ENCODE results near the gene MAG. TPM values are rescaled to one million over a fixed set of nuclear protein-coding genes. Genes with fewer than 3 reads are reported as not detected.

MAG gene
- total RNA-seq, 2 experiments from 2014 or later, result 0.26 TPM; not detected in 1

GRCh38 chr19:35303357-35303915, 11.5 kb downstream of the MAG start:
- no peak for ATAC-seq
- CTCF ChIA-PET, result interaction anchor here (1.2 kb wide), 1 partner anchor 259 kb away, joined by 3 read pairs; no protein-coding TSS in a partner anchor
- Mint-ChIP-seq H3K36me3 (no peaks in the 10 kb centered on the region), H3K27ac (no peak overlapping the region), H3K9me3 (ENCODE audit: low read depth) (no peaks in the 10 kb centered on the region), H3K4me3 (no peak overlapping the region), H3K27me3 (peaks cover 7% of the 10 kb centered on the region), H3K4me1 (no peaks in the 10 kb centered on the region)
- DNase-seq, result no peak

GRCh38 chr19:35304036-35304435, 12.1 kb downstream of the MAG start:
- H3K36me3 Mint-ChIP-seq, result no peaks in the 10 kb centered on the region
- no peaks in the 10 kb centered on the region for H3K4me1 Mint-ChIP-seq
- no peak for DNase-seq
- H3K27ac Mint-ChIP-seq, result no peak overlapping the region
- H3K9me3 Mint-ChIP-seq (ENCODE audit: low read depth), result no peaks in the 10 kb centered on the region
- H3K4me3 Mint-ChIP-seq, result no peak overlapping the region
- no peak for ATAC-seq
- H3K27me3 Mint-ChIP-seq, result peaks cover 11% of the 10 kb centered on the region
- CTCF ChIA-PET, result interaction anchor here (1.2 kb wide), 1 partner anchor 260 kb away, joined by 3 read pairs; no protein-coding TSS in a partner anchor

GRCh38 chr19:35305181-35305580, 13.2 kb downstream of the MAG start:
- DNase-seq (no peak), ATAC-seq (no peak)
- CTCF ChIA-PET, result no interaction called here
- peaks cover 11% of the 10 kb centered on the region for H3K27me3 Mint-ChIP-seq
- H3K27ac Mint-ChIP-seq, result no peak overlapping the region
- no peaks in the 10 kb centered on the region for H3K9me3 Mint-ChIP-seq (ENCODE audit: low read depth)
- H3K4me1 Mint-ChIP-seq, result no peaks in the 10 kb centered on the region
- H3K4me3 Mint-ChIP-seq, result no peak overlapping the region
- H3K36me3 Mint-ChIP-seq, result no peaks in the 10 kb centered on the region

GRCh38 chr19:35306473-35307246, 14.7 kb downstream of the MAG start:
- Mint-ChIP-seq H3K36me3 (no peaks in the 10 kb centered on the region), H3K4me3 (no peak overlapping the region), H3K27me3 (peaks cover 11% of the 10 kb centered on the region), H3K27ac (no peak overlapping the region), H3K9me3 (ENCODE audit: low read depth) (no peaks in the 10 kb centered on the region), H3K4me1 (no peaks in the 10 kb centered on the region)
- DNase-seq, result no peak
- no peak for ATAC-seq
- CTCF ChIA-PET, result interaction anchor here (1.6 kb wide), 1 partner anchor 47 kb away, joined by 3 read pairs; no protein-coding TSS in a partner anchor

GRCh38 chr19:35307931-35308330, 16.0 kb downstream of the MAG start:
- Mint-ChIP-seq H3K27ac (no peak overlapping the region), H3K4me3 (no peak overlapping the region), H3K36me3 (no peaks in the 10 kb centered on the region), H3K4me1 (no peaks in the 10 kb centered on the region), H3K27me3 (peaks cover 9% of the 10 kb centered on the region), H3K9me3 (ENCODE audit: low read depth) (no peaks in the 10 kb centered on the region)
- ATAC-seq (no peak), DNase-seq (no peak)
- CTCF ChIA-PET, result interaction anchor here (1.6 kb wide), 1 partner anchor 46 kb away, joined by 3 read pairs; no protein-coding TSS in a partner anchor

GRCh38 chr19:35308910-35309309, 16.9 kb downstream of the MAG start:
- ATAC-seq, result no peak
- H3K27ac Mint-ChIP-seq, result no peak overlapping the region
- CTCF ChIA-PET, result no interaction called here
- no peak overlapping the region for H3K4me3 Mint-ChIP-seq
- no peak for DNase-seq
- no peaks in the 10 kb centered on the region for H3K9me3 Mint-ChIP-seq (ENCODE audit: low read depth)
- H3K27me3 Mint-ChIP-seq, result peaks cover 9% of the 10 kb centered on the region
- H3K36me3 Mint-ChIP-seq, result no peaks in the 10 kb centered on the region
- no peaks in the 10 kb centered on the region for H3K4me1 Mint-ChIP-seq

- Mint-ChIP-seq H3K9me3 (ENCODE audit: low read depth) (no peaks in the 10 kb centered on the region), H3K4me3 (no peak overlapping the region), H3K27me3 (peaks cover 11% of the 10 kb centered on the region), H3K27ac (no peak overlapping the region), H3K36me3 (no peaks in the 10 kb centered on the region), H3K4me1 (no peaks in the 10 kb centered on the region)
- DNase-seq (no peak), ATAC-seq (no peak)
- CTCF ChIA-PET, result no interaction called here
Measured at GRCh38 chr19:35309481-35310279, 17.7 kb downstream of the MAG start.

GRCh38 chr19:35310331-35310730, 18.4 kb downstream of the MAG start:
- Mint-ChIP-seq H3K4me1 (no peaks in the 10 kb centered on the region), H3K4me3 (no peak overlapping the region), H3K36me3 (no peaks in the 10 kb centered on the region), H3K27ac (no peak overlapping the region), H3K27me3 (peaks cover 14% of the 10 kb centered on the region), H3K9me3 (ENCODE audit: low read depth) (no peaks in the 10 kb centered on the region)
- DNase-seq (no peak), ATAC-seq (no peak)
- CTCF ChIA-PET, result no interaction called here

GRCh38 chr19:35310811-35311465, 19.0 kb downstream of the MAG start:
- no peaks in the 10 kb centered on the region for H3K9me3 Mint-ChIP-seq (ENCODE audit: low read depth)
- DNase-seq, result no peak
- no peaks in the 10 kb centered on the region for H3K4me1 Mint-ChIP-seq
- CTCF ChIA-PET, result no interaction called here
- no peak overlapping the region for H3K4me3 Mint-ChIP-seq
- H3K27me3 Mint-ChIP-seq, result peaks cover 14% of the 10 kb centered on the region
- no peak overlapping the region for H3K27ac Mint-ChIP-seq
- ATAC-seq, result no peak
- no peaks in the 10 kb centered on the region for H3K36me3 Mint-ChIP-seq

- DNase-seq (no peak), ATAC-seq (no peak)
- CTCF ChIA-PET, result no interaction called here
- Mint-ChIP-seq H3K4me1 (no peaks in the 10 kb centered on the region), H3K27me3 (peaks cover 14% of the 10 kb centered on the region), H3K27ac (no peak overlapping the region), H3K4me3 (no peak overlapping the region), H3K9me3 (ENCODE audit: low read depth) (no peaks in the 10 kb centered on the region), H3K36me3 (no peaks in the 10 kb centered on the region)
Measured at GRCh38 chr19:35311901-35312665, 20.1 kb downstream of the MAG start.

- CTCF ChIA-PET, result interaction anchor here (1.4 kb wide), 1 partner anchor 182 kb away, joined by 3 read pairs; no protein-coding TSS in a partner anchor
- peaks cover 9% of the 10 kb centered on the region for H3K27me3 Mint-ChIP-seq
- H3K4me1 Mint-ChIP-seq, result peaks cover 2% of the 10 kb centered on the region
- H3K27ac Mint-ChIP-seq, result no peak overlapping the region
- H3K4me3 Mint-ChIP-seq, result no peak overlapping the region
- no peaks in the 10 kb centered on the region for H3K36me3 Mint-ChIP-seq
- no peak for DNase-seq
- H3K9me3 Mint-ChIP-seq (ENCODE audit: low read depth), result no peaks in the 10 kb centered on the region
- ATAC-seq, result no peak
Measured at GRCh38 chr19:35313587-35313986, 21.6 kb downstream of the MAG start.

GRCh38 chr19:35314031-35314430, 22.1 kb downstream of the MAG start:
- ATAC-seq (no peak), DNase-seq (no peak)
- Mint-ChIP-seq H3K9me3 (ENCODE audit: low read depth) (no peaks in the 10 kb centered on the region), H3K27ac (no peak overlapping the region), H3K4me1 (peaks cover 7% of the 10 kb centered on the region), H3K36me3 (no peaks in the 10 kb centered on the region), H3K27me3 (peaks cover 6% of the 10 kb centered on the region), H3K4me3 (no peak overlapping the region)
- CTCF ChIA-PET, result interaction anchor here (1.4 kb wide), 1 partner anchor 181 kb away, joined by 3 read pairs; no protein-coding TSS in a partner anchor
